Measurements from ENCODE around the gene RPTOR.

RPTOR gene

GRCh38 chr17:80559825-80560251, 15.2 kb downstream of the RPTOR start (continued):
- TF ChIP-seq POU6F1 (CRISPR knock-in tag; IDR thresholded peaks at IDR 0.05; ENCODE audit: borderline replicate concordance, low read depth) = no peak
- no peak for TF ChIP-seq CSRNP3 (CRISPR knock-in tag; IDR thresholded peaks at IDR 0.05)
- TF ChIP-seq ZNF8 (CRISPR knock-in tag; IDR thresholded peaks at IDR 0.05) = no peak
- TF ChIP-seq ZC3H10 (CRISPR knock-in tag; IDR thresholded peaks at IDR 0.05) = no peak
- TF ChIP-seq ZNF70 (CRISPR knock-in tag; IDR thresholded peaks at IDR 0.05) = no peak

GRCh38 chr17:80561541-80562114, 17.0 kb downstream of the RPTOR start:
- TF ChIP-seq PPARA (CRISPR knock-in tag; IDR thresholded peaks at IDR 0.05; ENCODE audit: borderline replicate concordance) = no peak
- no peak for TF ChIP-seq TCF4 (CRISPR knock-in tag; IDR thresholded peaks at IDR 0.05; ENCODE audit: borderline replicate concordance)
- no peak for TF ChIP-seq ZNF565 (CRISPR knock-in tag; conservative IDR thresholded peaks at IDR 0.05; ENCODE audit: low read depth)
- TF ChIP-seq ZNF70 (CRISPR knock-in tag; IDR thresholded peaks at IDR 0.05) = no peak
- no peak for TF ChIP-seq POU6F1 (CRISPR knock-in tag; IDR thresholded peaks at IDR 0.05; ENCODE audit: borderline replicate concordance, low read depth)
- TF ChIP-seq CSDC2 (CRISPR knock-in tag; IDR thresholded peaks at IDR 0.05) = no peak
- no peak for TF ChIP-seq BACH2 (CRISPR knock-in tag; IDR thresholded peaks at IDR 0.05; ENCODE audit: borderline replicate concordance)
- TF ChIP-seq RARB (CRISPR knock-in tag; IDR thresholded peaks at IDR 0.05) = no peak
- no peak for TF ChIP-seq CREB5 (CRISPR knock-in tag; IDR thresholded peaks at IDR 0.05; ENCODE audit: low read depth)
- no peak for TF ChIP-seq TSHZ2 (CRISPR knock-in tag; IDR thresholded peaks at IDR 0.05)
- no peak for TF ChIP-seq ARNTL (CRISPR knock-in tag; IDR thresholded peaks at IDR 0.05; ENCODE audit: borderline replicate concordance, low read depth)
- no peak for TF ChIP-seq CSRNP3 (CRISPR knock-in tag; IDR thresholded peaks at IDR 0.05)
- TF ChIP-seq SNAI2 (CRISPR knock-in tag; IDR thresholded peaks at IDR 0.05) = no peak
- TF ChIP-seq PATZ1 (CRISPR knock-in tag; IDR thresholded peaks at IDR 0.05; ENCODE audit: borderline replicate concordance) = no peak
- no peak for TF ChIP-seq ZC3H10 (CRISPR knock-in tag; IDR thresholded peaks at IDR 0.05)
- no peak for TF ChIP-seq ISL1 (CRISPR knock-in tag; IDR thresholded peaks at IDR 0.05)
- TF ChIP-seq GLIS3 (CRISPR knock-in tag; IDR thresholded peaks at IDR 0.05) = no peak
- TF ChIP-seq ESRRG (CRISPR knock-in tag; IDR thresholded peaks at IDR 0.05) = no peak
- ATAC-seq = no peak

Data from SK-N-SH treated with all-trans-retinoic acid at 6 μM for 48 hours (cell line).